ENCODE measurements around the gene HIVEP3.

HIVEP3 gene

DNA sequence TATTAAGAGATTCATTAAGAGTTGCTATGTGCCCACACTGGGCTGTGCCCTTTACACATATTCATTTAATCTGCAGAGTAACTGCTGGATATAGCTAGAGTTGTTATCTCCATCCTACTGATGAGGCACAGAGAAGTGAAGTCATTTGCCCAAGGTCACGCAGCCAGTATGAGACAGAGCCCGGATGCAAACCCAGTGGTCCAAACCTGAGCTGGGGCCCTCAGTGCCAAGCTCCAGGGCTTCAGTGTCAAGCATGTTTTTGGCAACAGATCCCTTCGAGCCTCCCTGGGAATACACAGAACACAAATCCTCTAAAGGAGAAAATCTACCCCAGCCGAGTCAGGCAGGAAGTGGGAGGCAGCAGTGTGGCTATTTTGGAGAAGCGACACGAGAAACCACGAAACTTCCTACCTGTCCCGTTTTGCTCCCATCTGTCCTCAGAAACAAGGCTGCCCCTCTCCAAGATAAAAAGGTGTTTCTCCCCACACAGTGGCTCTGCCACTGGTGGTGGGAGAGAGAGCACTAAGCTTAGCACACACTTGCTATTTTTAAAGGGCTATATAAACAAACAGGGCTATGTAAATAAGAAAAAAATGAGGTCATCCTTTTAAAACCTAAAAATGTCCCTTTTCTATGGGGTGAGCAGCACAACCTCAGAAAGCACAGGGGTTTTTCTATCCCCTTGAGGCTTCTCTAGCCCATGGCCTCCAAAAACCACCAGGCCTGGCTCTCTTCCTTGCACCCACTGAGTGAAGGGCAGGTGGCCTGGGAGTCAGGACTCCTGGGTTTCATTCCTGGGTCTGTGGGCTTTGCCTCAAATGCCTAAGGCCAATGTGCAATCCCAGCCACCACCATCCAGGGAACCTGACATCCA is 295.6 kb downstream of the HIVEP3 start:
- TF ChIP-seq CTCF (conservative IDR thresholded peaks at IDR 0.05; ENCODE audit: low read length) = no peak
- H3K4me3 ChIP-seq (ENCODE audit: low read length) = no peak overlapping the region
- DNase-seq (ENCODE audit: low read depth) = no peak

- peak; percentile 34 for DNase-seq (ENCODE audit: low read depth)
- H3K4me3 ChIP-seq (ENCODE audit: low read length) = no peak overlapping the region
- no peak for TF ChIP-seq CTCF (conservative IDR thresholded peaks at IDR 0.05; ENCODE audit: low read length)
Observed at GRCh38 chr1:41622402-41622801, 296.3 kb downstream of the HIVEP3 start.

DNA sequence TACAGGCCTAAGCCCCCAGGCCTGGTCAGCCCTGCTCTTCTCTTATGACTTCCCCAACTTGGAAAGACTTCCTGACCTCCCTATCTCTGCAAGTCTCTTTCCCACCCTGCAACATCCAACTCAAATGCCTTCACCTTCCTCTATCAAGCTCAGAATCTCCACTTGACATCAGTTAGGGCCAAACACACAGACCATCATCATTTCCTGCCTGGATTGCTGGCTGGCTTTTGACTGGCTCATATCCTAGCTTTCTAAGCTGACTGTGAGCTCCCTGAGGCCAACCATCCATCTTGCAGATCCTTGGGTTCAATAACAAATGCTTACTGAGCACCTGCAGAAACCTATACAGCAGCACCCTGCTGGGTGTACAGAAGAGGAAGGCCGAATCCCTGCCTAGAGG is 296.9 kb downstream of the HIVEP3 start:
- DNase-seq (ENCODE audit: low read depth) = no peak
- no peak for TF ChIP-seq CTCF (conservative IDR thresholded peaks at IDR 0.05; ENCODE audit: low read length)
- H3K4me3 ChIP-seq (ENCODE audit: low read length) = no peak overlapping the region

DNA sequence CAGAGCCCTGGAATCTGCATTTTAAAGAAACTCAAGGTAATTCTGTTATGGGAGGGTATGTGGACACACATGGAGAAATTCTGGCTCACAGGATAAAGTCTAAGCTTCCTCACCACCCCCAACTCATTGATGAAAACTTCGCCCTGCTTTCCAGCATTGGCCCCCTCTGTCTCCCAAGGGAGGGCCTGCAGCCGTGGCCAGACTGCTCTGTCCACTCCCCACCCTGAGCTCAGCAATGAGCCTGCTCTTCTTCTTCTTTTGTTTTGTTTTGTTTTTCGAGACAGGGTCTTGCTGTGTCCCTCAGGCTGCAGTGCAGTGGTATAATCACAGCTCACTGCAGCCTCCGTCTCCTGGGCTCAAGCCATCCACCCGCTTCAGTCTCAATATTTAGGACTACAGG is 297.5 kb downstream of the HIVEP3 start:
- no peak overlapping the region for H3K4me3 ChIP-seq (ENCODE audit: low read length)

GRCh38 chr1:41620365-41621169 is 298.2 kb downstream of the HIVEP3 start:
- no peak overlapping the region for H3K4me3 ChIP-seq (ENCODE audit: low read length)
- TF ChIP-seq CTCF (conservative IDR thresholded peaks at IDR 0.05; ENCODE audit: low read length) = no peak
- DNase-seq (ENCODE audit: low read depth) = no peak

More for the DNA sequence above, 297.5 kb downstream of the HIVEP3 start:
- no peak for TF ChIP-seq CTCF (conservative IDR thresholded peaks at IDR 0.05; ENCODE audit: low read length)
- DNase-seq (ENCODE audit: low read depth) = no peak

GRCh38 chr1:41619511-41620364 is 299.0 kb downstream of the HIVEP3 start:
- TF ChIP-seq CTCF (conservative IDR thresholded peaks at IDR 0.05; ENCODE audit: low read length) = no peak
- no peak overlapping the region for H3K4me3 ChIP-seq (ENCODE audit: low read length)
- no peak for DNase-seq (ENCODE audit: low read depth)

All from AG10803 (cell line).